OCI-LY3 (cell line): ENCODE data around the gene IGSF3.
"Not testable (repeated sequence)": the region's sequence is repeated elsewhere in the genome, so short reads cannot be mapped to it uniquely, and the experiment has no call there.

Source experiments
- CTCF ChIP-seq: fragments of 200-600, 300-600 bp; sonication (generic); IDR thresholded peaks from 2 replicates; pipeline ENCODE4 v1.5.1; 2014; ENCODE audit warnings: antibody characterized with exemption, low read length, low read depth
- EZH2phosphoT487 ChIP-seq: fragments of 200-600 bp; shearing (Covaris generic); IDR thresholded peaks from 2 replicates; pipeline ENCODE4 v1.6.1; 2018; ENCODE audit warnings: antibody characterized with exemption, mixed run types, low read depth

GRCh38 chr1:116636584-116636983 lies 30.9 kb downstream of the IGSF3 start:
- not testable (repeated sequence) for TF ChIP-seq EZH2phosphoT487, CTCF
